LNCAP (cell line): ENCODE results near the gene RHEBL1.

Source experiments
- CTCF ChIP-seq: fragments of 450-650 bp; IDR thresholded peaks from 2 replicates; pipeline ENCODE4 v1.5.1; 2017; ENCODE audit warnings: mild to moderate bottlenecking

RHEBL1 gene

GRCh38 chr12:49100380-49100779, 30.6 kb upstream of the RHEBL1 start:
- TF ChIP-seq CTCF, result no peak

- no peak for TF ChIP-seq CTCF
Observed at GRCh38 chr12:49098703-49099102, 28.9 kb upstream of the RHEBL1 start.

GRCh38 chr12:49098035-49098451, 28.3 kb upstream of the RHEBL1 start:
- peak; percentile 83 for TF ChIP-seq CTCF

DNA sequence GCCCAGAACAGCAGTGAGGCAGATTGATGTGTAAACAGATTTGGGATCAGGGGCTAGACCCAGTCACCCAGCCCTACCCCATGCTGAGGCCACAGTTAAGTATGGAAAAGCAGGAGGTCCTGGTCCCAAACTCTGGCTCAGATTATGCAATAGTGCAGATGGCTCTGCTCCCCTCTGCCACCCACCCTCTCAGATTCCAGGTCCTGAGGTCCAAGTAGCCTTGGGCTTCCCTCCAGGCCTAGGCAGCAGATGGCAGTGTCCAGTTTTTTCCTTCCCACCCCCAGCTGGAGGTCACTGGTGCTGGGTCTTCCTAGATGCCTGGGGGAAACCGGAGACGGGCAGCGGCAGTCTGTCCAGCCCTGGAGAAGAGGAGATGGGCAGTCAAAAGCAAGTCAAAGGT, 27.6 kb upstream of the RHEBL1 start:
- TF ChIP-seq CTCF, result no peak

DNA sequence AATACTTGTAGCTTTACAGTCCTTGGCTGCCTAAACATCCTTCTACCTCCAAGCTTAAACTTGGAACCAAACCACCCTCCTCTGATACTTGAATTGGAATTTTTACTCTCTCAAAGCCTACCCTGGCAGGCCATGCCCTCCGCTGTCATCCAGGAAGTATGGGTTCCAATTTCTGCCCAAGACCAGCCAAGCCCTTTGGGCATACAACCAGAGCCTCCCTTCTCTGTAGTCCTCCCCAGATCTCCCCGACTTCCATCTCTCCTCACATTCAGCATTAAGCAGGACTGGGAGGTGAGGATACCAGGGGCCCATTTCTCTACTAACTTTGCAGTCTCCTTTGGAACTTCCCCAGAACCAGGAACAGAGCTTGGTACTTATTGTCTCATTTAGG, 25.2 kb upstream of the RHEBL1 start:
- no peak for TF ChIP-seq CTCF

DNA sequence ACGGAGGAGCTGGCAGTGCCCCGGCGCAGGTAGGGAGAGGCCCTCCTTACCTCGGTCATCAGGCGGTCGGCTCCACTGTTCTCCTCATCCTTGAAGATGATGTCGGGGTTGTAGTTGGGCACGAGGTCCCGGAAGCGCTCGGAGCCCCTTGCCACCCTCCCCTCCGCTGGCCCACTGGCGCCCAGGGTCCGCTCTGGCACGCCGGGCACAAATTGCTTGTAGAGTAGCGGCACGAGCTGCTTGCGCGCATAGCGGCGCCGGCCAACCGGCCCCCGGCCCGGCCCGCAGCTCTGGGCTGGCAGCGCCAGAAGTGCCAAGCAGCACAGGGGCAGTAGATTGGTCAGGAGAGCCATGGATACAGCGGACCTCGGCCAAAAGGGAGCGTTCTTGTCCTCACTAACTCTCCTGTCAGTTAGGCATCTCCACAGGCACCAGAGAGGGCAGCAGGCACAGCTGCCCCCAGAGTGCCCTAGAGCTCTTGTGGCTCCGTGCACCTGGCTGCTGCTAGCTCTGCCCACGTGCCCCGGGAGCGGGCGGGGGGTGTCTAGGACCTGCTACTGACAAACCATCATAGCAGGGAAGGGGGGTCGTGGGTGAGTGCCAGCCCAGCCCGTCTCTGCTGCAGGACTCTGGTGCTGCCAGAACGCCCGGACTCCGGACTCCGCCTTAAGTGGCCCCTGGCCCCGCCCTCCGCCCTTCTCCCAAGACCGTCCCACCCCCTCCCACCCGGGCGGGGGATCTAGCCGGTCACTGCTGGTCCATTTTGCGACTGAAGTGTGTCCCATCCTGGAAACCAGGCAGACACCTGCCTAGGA, 24.6 kb upstream of the RHEBL1 start, which contains the start of gene DHH:
DHH (minus strand) TSS at position 642 of the 815 bp plus-strand sequence; CDS start at position 353, 289 bp downstream.
- no peak for TF ChIP-seq CTCF

DNA sequence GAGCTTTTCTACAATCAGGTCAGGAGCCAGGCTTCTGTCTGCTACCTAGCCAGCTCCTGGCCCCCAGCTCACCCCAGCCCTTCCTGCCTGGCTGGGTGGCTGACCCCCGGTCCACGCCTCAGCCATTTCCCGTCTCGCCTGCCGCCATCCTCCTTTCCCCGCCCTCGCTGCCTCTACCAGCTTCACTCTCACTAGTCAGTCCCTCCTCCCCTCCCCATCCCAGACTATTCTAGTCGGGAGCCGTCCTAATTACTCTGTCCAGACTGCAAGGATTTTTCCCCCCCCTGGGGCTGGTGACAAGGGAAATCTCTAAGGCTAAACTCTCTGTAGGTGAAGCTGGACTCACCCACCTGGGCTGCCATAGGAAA, 24.0 kb upstream of the RHEBL1 start:
- no peak for TF ChIP-seq CTCF
